Measurements from ENCODE around the gene TCF20. TPM values are rescaled to one million over a fixed set of nuclear protein-coding genes. Genes with fewer than 3 reads are reported as not detected.

The TCF20 gene
- total and polyA plus RNA-seq, 9 donors = 6.7 to 15.6 (median 10.4) TPM

DNA sequence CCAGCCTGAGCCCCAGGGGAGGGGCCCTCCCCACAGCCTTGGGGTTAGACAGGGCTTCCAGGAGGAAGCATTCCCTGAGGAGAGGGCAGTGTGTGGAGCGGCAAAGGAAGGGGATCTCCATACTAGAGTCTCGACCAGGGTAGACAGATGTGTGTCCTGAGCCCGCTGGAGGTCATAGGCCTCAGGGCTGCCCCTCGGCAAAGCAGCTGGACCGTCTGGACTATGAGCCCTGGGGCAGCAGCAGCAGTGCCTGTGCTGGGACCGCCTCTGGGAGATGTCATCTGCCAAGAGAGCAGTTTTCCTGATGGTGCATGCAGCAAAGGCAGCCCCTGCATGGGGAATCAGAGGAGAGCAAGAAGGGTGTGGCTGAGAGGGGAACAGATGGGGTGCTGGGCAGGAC lies 20.8 kb upstream of the TCF20 start:
- peaks cover 31% of the 10 kb centered on the region for H3K4me1 ChIP-seq (ENCODE audit: control insufficient read depth, insufficient read depth, low read length)
- no peak for DNase-seq
- no peak overlapping the region for H3K4me3 ChIP-seq (ENCODE audit: low read length)
- H3K36me3 ChIP-seq (ENCODE audit: control insufficient read depth, insufficient read depth, low read length) = no peaks in the 10 kb centered on the region
- WGBS (ENCODE audit: insufficient coverage) = 80% methylated on average over 6 of the region's 6 CpGs
- no peaks in the 10 kb centered on the region for H3K9me3 ChIP-seq (replicated peaks; ENCODE audit: control insufficient read depth, low read depth, low read length)
- H3K27ac ChIP-seq (ENCODE audit: low read length) = no peak overlapping the region
- H3K27me3 ChIP-seq (ENCODE audit: control insufficient read depth, insufficient read depth, low read length) = peaks cover 57% of the 10 kb centered on the region

DNA sequence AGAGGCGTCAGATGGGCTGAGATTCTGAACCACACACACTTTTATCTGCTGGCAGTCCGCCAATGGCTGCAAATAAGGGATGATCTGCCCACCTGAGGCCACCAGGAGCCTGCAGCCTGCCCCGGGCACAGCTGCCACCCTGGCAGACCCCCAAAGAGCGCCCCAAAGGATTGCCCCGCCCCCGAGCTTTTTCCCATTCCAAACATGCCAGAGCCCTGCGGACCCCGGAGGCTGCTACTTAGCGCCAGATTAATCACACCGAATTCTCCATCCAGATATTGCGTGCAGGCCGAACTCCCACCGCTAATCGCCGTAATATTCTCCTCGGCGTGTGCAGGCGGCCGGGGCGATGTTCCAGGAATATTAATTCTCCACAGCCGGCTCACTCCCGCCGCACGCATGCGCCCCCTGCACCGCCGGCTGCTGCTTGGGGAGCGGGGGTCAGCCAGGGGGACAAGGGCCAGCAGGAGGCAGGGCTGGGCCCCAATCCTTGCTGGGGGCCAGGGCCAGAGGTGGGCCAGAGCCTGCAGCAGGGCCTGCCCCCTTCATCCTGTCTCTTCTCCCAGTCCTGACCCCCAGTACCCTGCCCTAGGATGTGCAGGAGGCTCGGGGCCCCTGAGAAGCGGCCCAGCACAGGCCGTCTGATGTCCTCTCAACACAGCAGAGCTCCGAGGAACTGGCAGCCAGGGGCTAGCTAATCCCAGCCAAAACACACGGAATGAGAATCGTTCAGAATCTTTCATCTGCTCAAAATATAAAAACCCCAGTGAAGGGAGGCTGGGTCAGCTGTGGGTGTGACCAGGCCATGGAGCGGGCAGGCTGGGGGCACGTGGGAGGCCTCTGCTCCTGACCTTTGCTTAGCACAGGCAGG lies 19.5 kb upstream of the TCF20 start:
- peaks cover 23% of the 10 kb centered on the region for H3K4me1 ChIP-seq (ENCODE audit: control insufficient read depth, insufficient read depth, low read length)
- H3K36me3 ChIP-seq (ENCODE audit: control insufficient read depth, insufficient read depth, low read length) = no peaks in the 10 kb centered on the region
- H3K27me3 ChIP-seq (ENCODE audit: control insufficient read depth, insufficient read depth, low read length) = peaks cover 69% of the 10 kb centered on the region
- H3K27ac ChIP-seq (ENCODE audit: low read length) = no peak overlapping the region
- no peaks in the 10 kb centered on the region for H3K9me3 ChIP-seq (replicated peaks; ENCODE audit: control insufficient read depth, low read depth, low read length)
- 35% methylated on average over 34 of the region's 36 CpGs for WGBS (ENCODE audit: insufficient coverage)
- DNase-seq = peak; percentile 79
- H3K4me3 ChIP-seq (ENCODE audit: low read length) = no peak overlapping the region

DNA sequence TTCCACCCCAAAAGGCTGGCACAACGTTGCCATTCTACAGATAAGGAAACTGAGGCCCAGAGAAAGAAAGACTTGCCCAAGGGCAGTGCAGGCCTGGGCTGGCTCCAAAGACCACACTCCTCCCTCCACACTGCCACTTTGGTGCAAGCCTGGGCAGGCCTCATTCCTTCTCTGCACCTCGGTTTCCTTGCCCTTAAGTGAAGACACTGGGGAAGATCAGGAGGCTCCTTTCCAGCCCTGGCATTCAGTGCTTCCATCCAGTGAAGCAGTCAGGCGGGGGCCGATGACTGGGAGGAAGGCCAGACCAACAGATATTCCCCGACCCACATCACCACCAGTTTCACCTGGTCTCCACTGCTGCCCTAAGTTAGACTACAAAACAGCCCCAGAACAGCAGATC lies 18.3 kb upstream of the TCF20 start:
- H3K27me3 ChIP-seq (ENCODE audit: control insufficient read depth, insufficient read depth, low read length) = peaks cover 72% of the 10 kb centered on the region
- H3K9me3 ChIP-seq (replicated peaks; ENCODE audit: control insufficient read depth, low read depth, low read length) = no peaks in the 10 kb centered on the region
- H3K27ac ChIP-seq (ENCODE audit: low read length) = no peak overlapping the region
- WGBS (ENCODE audit: insufficient coverage) = 74% methylated on average over 5 of the region's 5 CpGs
- H3K4me3 ChIP-seq (ENCODE audit: low read length) = no peak overlapping the region
- no peaks in the 10 kb centered on the region for H3K36me3 ChIP-seq (ENCODE audit: control insufficient read depth, insufficient read depth, low read length)
- peaks cover 31% of the 10 kb centered on the region for H3K4me1 ChIP-seq (ENCODE audit: control insufficient read depth, insufficient read depth, low read length)
- no peak for DNase-seq

DNA sequence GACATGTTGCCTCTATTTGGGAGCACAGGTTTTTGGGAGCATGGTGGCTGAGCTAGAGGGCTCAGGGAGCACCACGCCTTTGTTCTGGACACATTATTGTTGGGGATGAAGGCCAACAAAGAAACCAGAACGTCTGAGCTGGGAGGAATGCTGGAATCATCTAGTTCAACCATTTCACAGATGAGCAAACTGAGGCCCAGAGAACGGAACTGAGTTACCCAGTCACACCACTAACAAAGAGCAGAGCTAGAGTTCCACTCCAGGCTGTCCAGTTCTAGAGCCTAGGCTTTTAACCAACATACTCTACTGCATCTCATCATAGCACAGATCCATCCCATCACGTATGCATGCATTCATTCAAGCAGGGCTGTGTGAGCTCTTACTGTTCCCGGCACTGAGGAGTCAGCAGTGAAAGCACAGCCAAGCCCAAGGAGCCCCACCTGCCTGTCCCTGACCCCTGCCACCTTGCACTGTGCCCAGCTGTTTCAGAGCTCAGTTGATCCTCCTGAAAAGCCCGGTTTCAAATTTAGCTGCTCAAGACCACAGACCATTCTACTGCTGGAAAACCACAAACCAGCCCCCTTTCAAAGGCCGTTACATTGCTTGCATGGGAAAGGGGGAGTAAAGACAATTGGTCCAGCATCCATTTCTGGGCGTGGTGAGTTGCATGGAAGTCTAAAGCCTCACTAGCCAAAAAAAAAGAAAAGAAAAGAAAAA lies 16.9 kb upstream of the TCF20 start:
- H3K9me3 ChIP-seq (replicated peaks; ENCODE audit: control insufficient read depth, low read depth, low read length) = no peaks in the 10 kb centered on the region
- peaks cover 43% of the 10 kb centered on the region for H3K4me1 ChIP-seq (ENCODE audit: control insufficient read depth, insufficient read depth, low read length)
- no peaks in the 10 kb centered on the region for H3K36me3 ChIP-seq (ENCODE audit: control insufficient read depth, insufficient read depth, low read length)
- H3K27ac ChIP-seq (ENCODE audit: low read length) = no peak overlapping the region
- H3K4me3 ChIP-seq (ENCODE audit: low read length) = no peak overlapping the region
- no peak for DNase-seq
- 60% methylated on average over 3 of the region's 8 CpGs for WGBS (ENCODE audit: insufficient coverage)
- H3K27me3 ChIP-seq (ENCODE audit: control insufficient read depth, insufficient read depth, low read length) = peaks cover 77% of the 10 kb centered on the region

DNA sequence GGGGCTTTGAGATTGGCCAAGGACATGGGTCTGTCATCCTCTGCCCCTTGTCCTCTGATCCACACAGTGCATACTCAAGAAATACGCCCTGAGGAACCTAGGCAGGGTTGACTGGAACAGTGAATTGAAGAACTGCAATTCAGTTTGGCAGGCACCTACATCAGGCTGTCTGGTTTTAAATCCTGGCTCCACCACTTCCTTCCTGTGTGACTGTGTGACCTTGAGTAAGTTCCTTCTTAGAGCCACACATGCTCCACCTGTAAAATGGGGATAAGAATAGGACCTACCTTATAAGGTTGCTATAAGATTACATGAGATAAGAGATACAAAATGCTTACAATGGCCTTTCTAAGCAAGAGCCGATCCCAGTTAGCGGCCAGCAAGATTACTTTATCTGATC lies 15.8 kb upstream of the TCF20 start:
- Histone ChIP-seq H3K27ac (ENCODE audit: low read length) (no peak overlapping the region), H3K4me3 (ENCODE audit: low read length) (no peak overlapping the region), H3K4me1 (ENCODE audit: control insufficient read depth, insufficient read depth, low read length) (peaks cover 45% of the 10 kb centered on the region), H3K27me3 (ENCODE audit: control insufficient read depth, insufficient read depth, low read length) (peaks cover 82% of the 10 kb centered on the region), H3K36me3 (ENCODE audit: control insufficient read depth, insufficient read depth, low read length) (no peaks in the 10 kb centered on the region), H3K9me3 (replicated peaks; ENCODE audit: control insufficient read depth, low read depth, low read length) (no peaks in the 10 kb centered on the region)
- WGBS (ENCODE audit: insufficient coverage) = 92% methylated on average over 2 of the region's 3 CpGs
- no peak for DNase-seq

DNA sequence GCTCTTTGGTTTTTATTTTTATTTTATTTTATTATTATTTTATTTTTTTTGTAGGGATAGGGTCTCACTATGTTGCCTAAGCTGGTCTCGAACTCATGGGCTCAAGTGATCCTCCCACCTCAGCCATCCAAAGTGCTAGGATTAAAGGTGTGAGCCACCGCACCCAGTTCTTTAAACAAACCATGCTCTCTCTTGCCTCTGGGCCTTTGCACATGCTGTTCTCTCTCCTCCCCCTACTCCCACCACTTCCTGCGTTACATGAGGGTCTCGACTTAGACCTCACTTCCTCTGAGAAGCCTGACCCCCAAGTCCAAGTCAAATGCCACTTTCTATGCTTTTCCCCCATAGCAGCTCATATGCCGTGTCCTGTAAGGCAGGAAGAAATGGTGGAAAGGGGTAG lies 15.2 kb upstream of the TCF20 start:
- H3K36me3 ChIP-seq (ENCODE audit: control insufficient read depth, insufficient read depth, low read length) = no peaks in the 10 kb centered on the region
- no peak overlapping the region for H3K27ac ChIP-seq (ENCODE audit: low read length)
- 100% methylated on average over 2 of the region's 5 CpGs for WGBS (ENCODE audit: insufficient coverage)
- no peak overlapping the region for H3K4me3 ChIP-seq (ENCODE audit: low read length)
- DNase-seq = no peak
- peaks cover 85% of the 10 kb centered on the region for H3K27me3 ChIP-seq (ENCODE audit: control insufficient read depth, insufficient read depth, low read length)
- no peaks in the 10 kb centered on the region for H3K9me3 ChIP-seq (replicated peaks; ENCODE audit: control insufficient read depth, low read depth, low read length)
- peaks cover 40% of the 10 kb centered on the region for H3K4me1 ChIP-seq (ENCODE audit: control insufficient read depth, insufficient read depth, low read length)

DNA sequence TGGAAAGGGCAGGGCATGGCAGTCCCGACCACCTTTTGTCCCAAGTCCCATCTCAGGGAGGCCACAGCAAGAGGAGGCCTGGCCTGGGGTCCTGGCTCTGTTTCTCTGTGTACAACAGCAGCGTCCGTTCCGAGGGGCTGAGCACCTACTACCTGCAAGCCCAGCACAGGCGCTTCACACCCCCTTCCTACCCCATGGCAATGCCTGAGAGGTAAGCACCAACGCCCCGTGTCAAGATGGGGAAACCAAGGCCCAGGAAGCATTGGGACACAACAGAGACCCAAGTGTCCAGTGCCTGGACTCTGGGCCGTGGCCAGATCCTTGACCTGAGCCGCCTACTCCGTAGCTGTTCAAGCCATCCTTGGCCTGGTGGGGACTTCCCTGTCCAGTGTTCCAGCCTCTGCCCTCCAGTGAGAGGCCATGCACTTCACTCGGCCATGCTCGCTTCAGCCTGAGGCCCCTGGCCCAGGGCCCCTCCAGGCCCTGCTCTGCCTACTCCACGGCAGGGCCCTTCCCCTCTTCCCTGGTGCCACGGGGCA lies 14.3 kb upstream of the TCF20 start:
- H3K4me3 ChIP-seq (ENCODE audit: low read length) = no peak overlapping the region
- H3K9me3 ChIP-seq (replicated peaks; ENCODE audit: control insufficient read depth, low read depth, low read length) = no peaks in the 10 kb centered on the region
- H3K4me1 ChIP-seq (ENCODE audit: control insufficient read depth, insufficient read depth, low read length) = peaks cover 31% of the 10 kb centered on the region
- H3K27me3 ChIP-seq (ENCODE audit: control insufficient read depth, insufficient read depth, low read length) = peaks cover 88% of the 10 kb centered on the region
- H3K27ac ChIP-seq (ENCODE audit: low read length) = no peak overlapping the region
- DNase-seq = no peak
- 81% methylated on average over 14 of the region's 14 CpGs for WGBS (ENCODE audit: insufficient coverage)
- no peaks in the 10 kb centered on the region for H3K36me3 ChIP-seq (ENCODE audit: control insufficient read depth, insufficient read depth, low read length)

DNA sequence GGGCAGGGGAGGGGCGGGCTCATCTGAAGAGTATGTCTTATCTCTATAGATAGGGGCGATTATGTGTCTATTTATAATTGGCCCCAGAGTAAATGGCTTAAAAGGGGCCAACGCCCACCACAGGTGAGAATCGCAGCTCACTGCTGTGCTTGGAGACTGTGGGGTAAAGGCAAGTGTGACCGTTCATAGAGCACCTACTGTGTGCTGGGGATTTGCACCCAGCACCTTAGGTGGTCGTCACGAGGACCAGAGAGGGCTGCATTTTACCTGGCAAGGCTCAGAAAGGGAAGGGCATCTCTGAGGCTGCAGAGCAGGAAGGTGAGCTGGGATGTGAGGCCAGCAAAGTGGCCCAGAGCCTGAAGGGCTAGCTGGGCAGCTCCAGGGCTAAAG lies 13.7 kb upstream of the TCF20 start:
- H3K27ac ChIP-seq (ENCODE audit: low read length) = no peak overlapping the region
- no peaks in the 10 kb centered on the region for H3K9me3 ChIP-seq (replicated peaks; ENCODE audit: control insufficient read depth, low read depth, low read length)
- no peaks in the 10 kb centered on the region for H3K36me3 ChIP-seq (ENCODE audit: control insufficient read depth, insufficient read depth, low read length)
- H3K4me3 ChIP-seq (ENCODE audit: low read length) = no peak overlapping the region
- 58% methylated on average over 5 of the region's 7 CpGs for WGBS (ENCODE audit: insufficient coverage)
- DNase-seq = no peak
- peaks cover 93% of the 10 kb centered on the region for H3K27me3 ChIP-seq (ENCODE audit: control insufficient read depth, insufficient read depth, low read length)
- H3K4me1 ChIP-seq (ENCODE audit: control insufficient read depth, insufficient read depth, low read length) = peaks cover 26% of the 10 kb centered on the region

DNA sequence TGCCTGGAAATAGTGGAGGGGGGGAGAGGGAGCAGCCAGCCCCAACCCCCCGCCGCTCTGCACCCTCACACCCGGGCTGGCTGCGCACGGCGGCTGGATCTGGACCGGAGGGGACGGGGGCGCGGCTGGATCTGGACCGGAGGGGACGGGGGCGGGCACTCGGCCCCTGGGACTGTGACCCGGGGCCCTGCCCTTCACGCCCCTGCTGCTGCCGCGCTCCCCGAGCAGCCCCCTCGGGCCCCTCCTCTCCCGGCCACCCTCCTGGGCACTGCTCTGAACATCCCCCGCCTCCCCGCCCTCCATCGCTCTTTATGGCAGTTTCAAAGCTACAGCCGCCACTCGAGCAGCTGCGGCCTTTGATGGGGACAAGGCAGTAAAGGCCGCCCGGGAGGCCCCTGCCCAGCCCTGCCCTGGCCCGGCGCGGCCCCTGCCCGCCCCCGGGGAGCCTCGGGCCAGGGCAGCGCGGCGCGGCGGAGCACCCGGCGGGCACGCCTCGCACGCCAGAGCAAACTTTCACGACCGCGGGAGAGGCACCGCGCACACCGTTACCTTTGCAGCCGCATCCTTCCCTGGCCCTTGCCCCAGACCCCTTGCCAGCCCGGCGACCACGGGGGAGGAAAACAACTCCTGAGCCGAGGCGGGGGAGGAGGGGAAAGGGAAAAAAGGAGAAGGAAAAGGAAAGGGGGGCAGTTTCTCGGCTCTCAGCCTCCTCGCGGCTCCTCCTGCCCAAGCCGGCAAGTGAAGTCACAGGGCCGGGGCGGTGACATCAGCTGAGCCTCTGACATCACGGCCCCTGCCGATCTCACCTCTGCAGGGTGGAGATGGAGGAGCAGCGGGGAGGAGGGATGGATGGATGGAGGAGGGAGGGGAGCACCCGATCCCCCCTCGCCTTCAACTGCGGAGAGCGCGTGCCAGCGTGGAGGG lies 13.1 kb upstream of the TCF20 start:
- Histone ChIP-seq H3K4me1 (ENCODE audit: control insufficient read depth, insufficient read depth, low read length) (peaks cover 22% of the 10 kb centered on the region), H3K9me3 (replicated peaks; ENCODE audit: control insufficient read depth, low read depth, low read length) (no peaks in the 10 kb centered on the region), H3K27me3 (ENCODE audit: control insufficient read depth, insufficient read depth, low read length) (peaks cover 93% of the 10 kb centered on the region), H3K36me3 (ENCODE audit: control insufficient read depth, insufficient read depth, low read length) (no peaks in the 10 kb centered on the region), H3K4me3 (ENCODE audit: low read length) (no peak overlapping the region), H3K27ac (ENCODE audit: low read length) (no peak overlapping the region)
- 2% methylated on average over 60 of the region's 72 CpGs for WGBS (ENCODE audit: insufficient coverage)
- peak; percentile 43 for DNase-seq

All from muscle of leg (tissue), 11 donors.